Activated CD4-positive, alpha-beta memory T cell treated with anti-CD3 and anti-CD28 coated beads, Interleukin-2, amount 10 ng/mL, durations not matched to agents 7 days and 5 days (primary cell): Measurements from ENCODE around the gene TMPRSS9. TPM values are rescaled to one million over a fixed set of nuclear protein-coding genes. Genes with fewer than 3 reads are reported as not detected.

ENCODE experiments used
- CTCF ChIA-PET: fragments of 350-600 bp; sonication (Branson Sonifier 250); formaldehyde crosslinking; loops from one replicate; lab custom pipeline; 2021; ENCODE audit warnings: antibody characterized with exemption, inconsistent platforms; lab: Charles Lee
- POLR2A ChIA-PET: fragments of 350-600 bp; sonication (Branson Sonifier 250); formaldehyde crosslinking; loops from one replicate; lab custom pipeline; 2021; ENCODE audit warnings: antibody characterized with exemption; lab: Charles Lee
- DNase-seq: peaks from one replicate; pipeline ENCODE4 v3.0.0-alpha.2; 2020
- H3K27ac Mint-ChIP-seq: one replicate; pipeline ENCODE4 v1.8.0; 2021; ENCODE audit warnings: mild to moderate bottlenecking, mixed read lengths
- H3K27me3 Mint-ChIP-seq: one replicate; pipeline ENCODE4 v1.8.0; 2021; ENCODE audit warnings: mixed read lengths
- H3K36me3 Mint-ChIP-seq: one replicate; pipeline ENCODE4 v1.8.0; 2021; ENCODE audit warnings: low read depth, mixed read lengths
- H3K4me1 Mint-ChIP-seq: one replicate; pipeline ENCODE4 v1.8.0; 2021; ENCODE audit warnings: mixed read lengths
- H3K4me3 Mint-ChIP-seq: one replicate; pipeline ENCODE4 v1.8.0; 2021; ENCODE audit warnings: mild to moderate bottlenecking, mixed read lengths
- H3K9me3 Mint-ChIP-seq: one replicate; pipeline ENCODE4 v1.8.0; 2021; ENCODE audit warnings: mixed read lengths
- total RNA-seq, 2 experiments: library from RNA; stranded (reverse); gene quantifications; one replicate each; pipeline ENCODE4 v1.2.3, GENCODE V29; 2021

Gene TMPRSS9
- total RNA-seq, 2 experiments from 2014 or later: not detected

- CTCF ChIA-PET: no interaction called here
- Mint-ChIP-seq H3K4me3 (no peak overlapping the region), H3K9me3 (no peaks in the 10 kb centered on the region), H3K36me3 (peaks cover 34% of the 10 kb centered on the region), H3K4me1 (peaks cover 2% of the 10 kb centered on the region), H3K27ac (no peak overlapping the region), H3K27me3 (no peaks in the 10 kb centered on the region)
- POLR2A ChIA-PET: interaction anchor here (2.1 kb wide), 1 partner anchor 9 kb away, joined by 7 read pairs; the partner anchor contains the start of gene TIMM13
- DNase-seq: no peak
Measured at GRCh38 chr19:2436384-2436783, 76.3 kb downstream of the TMPRSS9 start.

- ChIA-PET POLR2A (interaction anchor here (2.1 kb wide), 1 partner anchor 9 kb away, joined by 7 read pairs; the partner anchor contains the start of gene TIMM13), CTCF (no interaction called here)
- peaks cover 2% of the 10 kb centered on the region for H3K4me1 Mint-ChIP-seq
- peaks cover 34% of the 10 kb centered on the region for H3K36me3 Mint-ChIP-seq
- no peaks in the 10 kb centered on the region for H3K27me3 Mint-ChIP-seq
- no peak for DNase-seq
- H3K9me3 Mint-ChIP-seq: no peaks in the 10 kb centered on the region
- no peak overlapping the region for H3K27ac Mint-ChIP-seq
- H3K4me3 Mint-ChIP-seq: no peak overlapping the region
Measured at GRCh38 chr19:2436926-2437325, 76.9 kb downstream of the TMPRSS9 start.

- POLR2A ChIA-PET: interaction anchor here (1.4 kb wide), 1 partner anchor 11 kb away, joined by 7 read pairs; the partner anchor contains the start of gene TIMM13
- Mint-ChIP-seq H3K27ac (no peak overlapping the region), H3K36me3 (peaks cover 30% of the 10 kb centered on the region)
Measured at GRCh38 chr19:2438178-2438577, 78.1 kb downstream of the TMPRSS9 start.

GRCh38 chr19:2440515-2440914 lies 80.5 kb downstream of the TMPRSS9 start:
- CTCF ChIA-PET: no interaction called here

More at GRCh38 chr19:2438178-2438577, 78.1 kb downstream of the TMPRSS9 start:
- Mint-ChIP-seq H3K4me3 (no peak overlapping the region), H3K9me3 (no peaks in the 10 kb centered on the region), H3K4me1 (peaks cover 2% of the 10 kb centered on the region), H3K27me3 (no peaks in the 10 kb centered on the region)
- CTCF ChIA-PET: interaction anchor here (1.3 kb wide), 1 partner anchor 11 kb away, joined by 3 read pairs; the partner anchor contains the start of gene TIMM13
- no peak for DNase-seq

GRCh38 chr19:2441096-2441752 lies 81.2 kb downstream of the TMPRSS9 start:
- no peak overlapping the region for H3K27ac Mint-ChIP-seq
- peaks cover 4% of the 10 kb centered on the region for H3K4me1 Mint-ChIP-seq
- POLR2A ChIA-PET: interaction anchor here (0.6 kb wide), 1 partner anchor 132 kb away, joined by 3 read pairs; no protein-coding TSS in a partner anchor

More at GRCh38 chr19:2440515-2440914, 80.5 kb downstream of the TMPRSS9 start:
- no peak for DNase-seq
- Mint-ChIP-seq H3K4me3 (no peak overlapping the region), H3K4me1 (peaks cover 4% of the 10 kb centered on the region), H3K36me3 (peaks cover 27% of the 10 kb centered on the region), H3K9me3 (no peaks in the 10 kb centered on the region), H3K27me3 (no peaks in the 10 kb centered on the region), H3K27ac (no peak overlapping the region)
- POLR2A ChIA-PET: no interaction called here

GRCh38 chr19:2443116-2443784 lies 83.2 kb downstream of the TMPRSS9 start:
- no peak for DNase-seq
- Mint-ChIP-seq H3K4me3 (no peak overlapping the region), H3K27me3 (no peaks in the 10 kb centered on the region), H3K4me1 (peaks cover 16% of the 10 kb centered on the region), H3K9me3 (no peaks in the 10 kb centered on the region), H3K36me3 (peaks cover 26% of the 10 kb centered on the region), H3K27ac (no peak overlapping the region)
- CTCF ChIA-PET: interaction anchor here (1.3 kb wide), 1 partner anchor 16 kb away, joined by 3 read pairs; the partner anchor contains the start of gene TIMM13
- POLR2A ChIA-PET: no interaction called here

More at GRCh38 chr19:2441096-2441752, 81.2 kb downstream of the TMPRSS9 start:
- no peak overlapping the region for H3K4me3 Mint-ChIP-seq
- no peak for DNase-seq
- H3K27me3 Mint-ChIP-seq: no peaks in the 10 kb centered on the region
- CTCF ChIA-PET: no interaction called here
- H3K9me3 Mint-ChIP-seq: no peaks in the 10 kb centered on the region
- H3K36me3 Mint-ChIP-seq: peaks cover 26% of the 10 kb centered on the region

GRCh38 chr19:2443785-2444182 lies 83.7 kb downstream of the TMPRSS9 start:
- Mint-ChIP-seq H3K4me3 (no peak overlapping the region), H3K9me3 (no peaks in the 10 kb centered on the region), H3K4me1 (peaks cover 17% of the 10 kb centered on the region), H3K27ac (no peak overlapping the region), H3K27me3 (no peaks in the 10 kb centered on the region), H3K36me3 (peaks cover 26% of the 10 kb centered on the region)
- ChIA-PET POLR2A (interaction anchor here (1.6 kb wide), 1 partner anchor 16 kb away, joined by 4 read pairs; the partner anchor contains the start of gene TIMM13), CTCF (interaction anchor here (0.6 to 1.3 kb wide), 2 partner anchors 16 to 204 kb away, joined by 3 read pairs; partner anchors contain the start of gene TIMM13)
- no peak for DNase-seq

GRCh38 chr19:2444251-2445002 lies 84.4 kb downstream of the TMPRSS9 start:
- Mint-ChIP-seq H3K27ac (no peak overlapping the region), H3K4me3 (no peak overlapping the region), H3K9me3 (no peaks in the 10 kb centered on the region), H3K27me3 (no peaks in the 10 kb centered on the region), H3K4me1 (peaks cover 17% of the 10 kb centered on the region), H3K36me3 (peaks cover 26% of the 10 kb centered on the region)
- ChIA-PET CTCF (interaction anchor here (0.6 kb wide), 1 partner anchor 204 kb away, joined by 3 read pairs; no protein-coding TSS in a partner anchor), POLR2A (interaction anchor here (1.6 kb wide), 1 partner anchor 17 kb away, joined by 4 read pairs; the partner anchor contains the start of gene TIMM13)
- no peak for DNase-seq

- Mint-ChIP-seq H3K27me3 (no peaks in the 10 kb centered on the region), H3K27ac (no peak overlapping the region), H3K4me3 (no peak overlapping the region), H3K9me3 (no peaks in the 10 kb centered on the region), H3K4me1 (peaks cover 18% of the 10 kb centered on the region), H3K36me3 (peaks cover 25% of the 10 kb centered on the region)
- ChIA-PET CTCF (no interaction called here), POLR2A (no interaction called here)
- DNase-seq: no peak
Measured at GRCh38 chr19:2446381-2446780, 86.3 kb downstream of the TMPRSS9 start.

GRCh38 chr19:2449019-2449418 lies 89.0 kb downstream of the TMPRSS9 start:
- H3K27ac Mint-ChIP-seq: no peak overlapping the region
- peaks cover 18% of the 10 kb centered on the region for H3K4me1 Mint-ChIP-seq
- peaks cover 22% of the 10 kb centered on the region for H3K36me3 Mint-ChIP-seq
- DNase-seq: no peak
- no peak overlapping the region for H3K4me3 Mint-ChIP-seq
- H3K9me3 Mint-ChIP-seq: no peaks in the 10 kb centered on the region
- no peaks in the 10 kb centered on the region for H3K27me3 Mint-ChIP-seq
- ChIA-PET CTCF (no interaction called here), POLR2A (no interaction called here)

GRCh38 chr19:2451138-2451537 lies 91.1 kb downstream of the TMPRSS9 start:
- ChIA-PET POLR2A (no interaction called here), CTCF (no interaction called here)
- peaks cover 32% of the 10 kb centered on the region for H3K4me1 Mint-ChIP-seq
- no peaks in the 10 kb centered on the region for H3K9me3 Mint-ChIP-seq
- no peaks in the 10 kb centered on the region for H3K27me3 Mint-ChIP-seq
- no peak overlapping the region for H3K4me3 Mint-ChIP-seq
- peaks cover 21% of the 10 kb centered on the region for H3K36me3 Mint-ChIP-seq
- DNase-seq: no peak
- no peak overlapping the region for H3K27ac Mint-ChIP-seq

GRCh38 chr19:2451741-2452140 lies 91.7 kb downstream of the TMPRSS9 start:
- ChIA-PET POLR2A (no interaction called here), CTCF (no interaction called here)
- H3K4me3 Mint-ChIP-seq: no peak overlapping the region
- peaks cover 27% of the 10 kb centered on the region for H3K4me1 Mint-ChIP-seq
- no peak overlapping the region for H3K27ac Mint-ChIP-seq
- H3K27me3 Mint-ChIP-seq: no peaks in the 10 kb centered on the region
- H3K36me3 Mint-ChIP-seq: peaks cover 18% of the 10 kb centered on the region
- no peaks in the 10 kb centered on the region for H3K9me3 Mint-ChIP-seq
- DNase-seq: no peak
